ENCODE results near the gene KIF1A. TPM values are rescaled to one million over a fixed set of nuclear protein-coding genes. Genes with fewer than 3 reads are reported as not detected.

Gene KIF1A, protein sequence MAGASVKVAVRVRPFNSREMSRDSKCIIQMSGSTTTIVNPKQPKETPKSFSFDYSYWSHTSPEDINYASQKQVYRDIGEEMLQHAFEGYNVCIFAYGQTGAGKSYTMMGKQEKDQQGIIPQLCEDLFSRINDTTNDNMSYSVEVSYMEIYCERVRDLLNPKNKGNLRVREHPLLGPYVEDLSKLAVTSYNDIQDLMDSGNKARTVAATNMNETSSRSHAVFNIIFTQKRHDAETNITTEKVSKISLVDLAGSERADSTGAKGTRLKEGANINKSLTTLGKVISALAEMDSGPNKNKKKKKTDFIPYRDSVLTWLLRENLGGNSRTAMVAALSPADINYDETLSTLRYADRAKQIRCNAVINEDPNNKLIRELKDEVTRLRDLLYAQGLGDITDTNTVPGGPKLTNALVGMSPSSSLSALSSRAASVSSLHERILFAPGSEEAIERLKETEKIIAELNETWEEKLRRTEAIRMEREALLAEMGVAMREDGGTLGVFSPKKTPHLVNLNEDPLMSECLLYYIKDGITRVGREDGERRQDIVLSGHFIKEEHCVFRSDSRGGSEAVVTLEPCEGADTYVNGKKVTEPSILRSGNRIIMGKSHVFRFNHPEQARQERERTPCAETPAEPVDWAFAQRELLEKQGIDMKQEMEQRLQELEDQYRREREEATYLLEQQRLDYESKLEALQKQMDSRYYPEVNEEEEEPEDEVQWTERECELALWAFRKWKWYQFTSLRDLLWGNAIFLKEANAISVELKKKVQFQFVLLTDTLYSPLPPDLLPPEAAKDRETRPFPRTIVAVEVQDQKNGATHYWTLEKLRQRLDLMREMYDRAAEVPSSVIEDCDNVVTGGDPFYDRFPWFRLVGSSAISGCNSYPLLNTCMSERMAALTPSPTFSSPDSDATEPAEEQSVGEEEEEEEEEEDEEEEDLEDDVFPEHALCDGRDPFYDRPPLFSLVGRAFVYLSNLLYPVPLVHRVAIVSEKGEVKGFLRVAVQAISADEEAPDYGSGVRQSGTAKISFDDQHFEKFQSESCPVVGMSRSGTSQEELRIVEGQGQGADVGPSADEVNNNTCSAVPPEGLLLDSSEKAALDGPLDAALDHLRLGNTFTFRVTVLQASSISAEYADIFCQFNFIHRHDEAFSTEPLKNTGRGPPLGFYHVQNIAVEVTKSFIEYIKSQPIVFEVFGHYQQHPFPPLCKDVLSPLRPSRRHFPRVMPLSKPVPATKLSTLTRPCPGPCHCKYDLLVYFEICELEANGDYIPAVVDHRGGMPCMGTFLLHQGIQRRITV (N-terminal part only)
- 0.97 and 1.2 TPM in 2 replicates for total RNA-seq

DNA sequence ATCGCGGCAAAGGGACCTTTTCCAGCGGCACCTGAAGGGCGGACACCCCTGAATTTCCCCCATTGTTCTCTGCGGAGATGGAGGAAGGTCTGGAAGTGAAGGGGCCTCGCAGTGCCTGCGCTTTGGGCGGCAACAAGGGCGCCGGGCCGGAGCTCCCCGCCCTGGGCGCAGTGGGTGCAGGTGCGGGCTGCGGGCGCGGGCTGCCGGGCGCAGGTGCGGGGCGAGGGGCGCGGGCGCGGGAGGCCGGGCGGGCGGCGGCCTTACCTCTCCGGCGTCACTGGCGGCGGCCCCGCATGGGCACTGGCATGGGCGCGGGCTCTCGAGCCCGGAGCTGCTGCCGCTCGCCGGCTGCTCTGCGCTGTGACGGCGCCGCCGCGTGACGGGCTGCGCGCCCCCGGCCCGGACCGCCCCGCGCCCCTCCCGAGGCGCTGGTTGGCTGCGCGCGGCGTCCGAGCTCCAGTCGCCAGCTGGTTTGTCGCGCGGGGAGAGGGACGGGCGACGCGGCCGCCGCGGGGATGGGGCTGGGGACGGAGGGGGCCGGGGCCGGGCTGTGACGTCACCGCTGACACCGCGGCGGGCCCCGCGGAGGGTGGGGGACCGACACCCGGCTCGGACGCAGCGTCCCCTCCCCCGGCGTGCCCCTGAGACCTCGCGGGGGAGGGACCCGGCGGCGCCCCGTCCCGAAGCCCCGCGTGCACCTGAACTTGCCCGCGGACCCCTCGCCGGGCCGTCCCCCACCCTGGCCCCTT lies at the start of gene KIF1A:
TSS of gene KIF1A (minus strand) at position 362 of the 749 bp plus-strand sequence. CDS start 22,467 bp downstream, outside the sequence.
- no peak for DNase-seq (ENCODE audit: extremely low read depth, low read depth, low spot score)

DNA sequence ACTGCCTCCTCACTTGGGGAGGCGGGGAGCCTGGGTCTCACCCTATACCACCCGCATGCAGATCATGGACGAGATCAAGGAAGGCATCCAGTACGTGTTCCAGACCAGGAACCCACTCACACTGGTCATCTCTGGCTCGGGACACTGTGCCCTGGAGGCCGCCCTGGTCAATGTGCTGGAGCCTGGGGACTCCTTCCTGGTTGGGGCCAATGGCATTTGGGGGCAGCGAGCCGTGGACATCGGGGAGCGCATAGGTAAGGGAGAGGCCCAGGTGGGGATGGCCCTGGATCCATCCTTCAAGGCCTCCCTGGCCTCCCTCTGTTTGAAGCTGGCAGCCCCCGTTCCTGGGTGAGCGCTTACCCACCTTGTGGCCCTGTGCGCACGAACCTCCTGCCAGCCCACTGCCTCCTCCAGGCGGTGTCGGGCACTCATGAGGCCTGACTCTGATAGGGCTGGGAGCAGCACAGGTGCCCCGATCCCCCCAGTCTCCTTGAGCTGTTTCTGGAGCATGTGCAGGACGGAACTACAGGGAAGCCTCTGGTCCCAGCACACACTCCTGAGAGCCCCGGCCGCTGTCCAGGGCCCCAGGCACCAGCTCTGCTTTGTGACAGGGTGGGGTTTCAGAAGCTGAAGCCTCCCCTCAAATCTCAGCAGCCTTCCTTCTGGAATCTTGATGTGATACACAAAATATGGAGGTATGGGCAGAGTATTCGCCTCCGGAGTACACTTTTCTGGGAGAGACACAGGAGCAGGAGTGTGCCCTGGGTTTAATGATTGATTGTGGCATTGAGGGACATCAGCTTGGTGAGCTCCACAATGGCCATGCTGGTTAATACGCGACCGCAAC lies 49.3 kb upstream of the KIF1A start:
- DNase-seq (ENCODE audit: extremely low read depth, low read depth, low spot score), result no peak

DNA sequence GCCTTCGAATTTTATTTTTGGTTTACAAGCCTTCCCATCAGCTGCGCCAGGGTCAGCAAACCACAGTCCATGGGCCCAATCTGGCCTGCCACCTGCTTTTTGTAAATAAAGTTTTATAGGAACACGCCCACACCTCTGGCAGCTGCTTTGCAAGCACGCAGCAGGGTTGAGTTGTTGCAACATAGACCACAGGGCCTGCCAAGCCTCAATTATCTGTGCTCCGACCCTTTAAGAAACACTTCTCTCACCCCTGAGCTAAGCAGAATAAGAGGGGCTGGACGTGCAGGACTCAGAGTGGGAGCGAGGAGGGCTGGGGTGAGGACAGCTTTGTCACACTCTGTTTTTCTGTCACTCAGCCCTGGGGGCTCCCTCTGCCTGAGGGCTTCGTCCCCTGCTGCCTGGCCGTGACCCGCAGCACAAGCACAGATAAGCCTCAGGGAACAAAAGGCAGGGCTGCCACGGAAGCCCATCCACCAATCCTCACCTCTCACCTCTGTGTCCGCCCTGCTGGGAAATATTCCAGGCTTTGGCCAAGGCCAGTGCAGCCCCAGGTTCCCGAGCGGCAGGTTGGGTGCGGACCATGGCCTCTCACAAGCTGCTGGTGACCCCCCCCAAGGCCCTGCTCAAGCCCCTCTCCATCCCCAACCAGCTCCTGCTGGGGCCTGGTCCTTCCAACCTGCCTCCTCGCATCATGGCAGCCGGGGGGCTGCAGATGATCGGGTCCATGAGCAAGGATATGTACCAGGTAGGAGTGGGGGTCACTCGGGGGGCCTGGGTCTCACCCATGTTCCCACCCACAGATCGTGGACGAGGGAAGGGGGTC lies 48.5 kb upstream of the KIF1A start, which contains the start of gene AGXT:
TSS of gene AGXT (plus strand) at position 539 of the 823 bp plus-strand sequence. CDS start at position 581, 42 bp downstream.
- no peak for DNase-seq (ENCODE audit: extremely low read depth, low read depth, low spot score)

DNA sequence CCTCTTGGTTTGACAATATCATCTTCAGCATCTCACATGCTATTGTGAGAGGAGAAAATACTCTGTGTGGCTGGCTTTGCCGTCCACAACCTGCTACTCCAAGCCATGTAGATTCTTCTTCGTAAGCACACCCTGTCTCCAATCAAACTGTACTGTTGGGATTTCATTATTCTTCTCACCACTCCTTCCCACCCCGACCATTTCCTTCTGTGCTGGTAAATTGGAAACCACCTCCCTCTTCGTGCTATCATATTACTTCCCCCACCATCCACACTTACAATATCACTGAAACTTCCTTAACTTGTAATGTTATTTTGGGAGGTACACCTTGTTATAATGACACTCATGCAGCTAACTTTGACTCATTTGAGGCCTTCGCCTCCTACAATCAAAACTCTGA lies 45.4 kb upstream of the KIF1A start:
- no peak for DNase-seq (ENCODE audit: extremely low read depth, low read depth, low spot score)

DNA sequence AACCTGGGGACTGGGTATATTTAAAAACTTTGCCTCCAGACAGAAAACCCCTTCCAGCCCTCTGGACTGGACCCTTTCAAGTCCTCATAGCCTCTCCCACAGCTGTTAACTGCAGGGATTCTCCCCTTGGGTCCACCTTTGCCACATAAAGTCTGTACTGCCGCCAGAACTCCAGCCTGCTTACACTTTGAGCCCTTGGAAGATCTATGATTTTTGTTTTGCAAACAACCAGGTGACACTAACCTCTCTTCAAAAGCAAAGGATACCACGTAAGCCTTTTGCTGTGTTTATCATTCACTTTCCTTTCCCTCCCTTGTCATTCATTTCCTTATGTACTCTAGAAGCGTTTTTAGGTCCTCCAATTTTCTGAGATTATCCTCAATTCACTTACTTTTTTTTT lies 44.5 kb upstream of the KIF1A start:
- DNase-seq (ENCODE audit: extremely low read depth, low read depth, low spot score), result no peak

DNA sequence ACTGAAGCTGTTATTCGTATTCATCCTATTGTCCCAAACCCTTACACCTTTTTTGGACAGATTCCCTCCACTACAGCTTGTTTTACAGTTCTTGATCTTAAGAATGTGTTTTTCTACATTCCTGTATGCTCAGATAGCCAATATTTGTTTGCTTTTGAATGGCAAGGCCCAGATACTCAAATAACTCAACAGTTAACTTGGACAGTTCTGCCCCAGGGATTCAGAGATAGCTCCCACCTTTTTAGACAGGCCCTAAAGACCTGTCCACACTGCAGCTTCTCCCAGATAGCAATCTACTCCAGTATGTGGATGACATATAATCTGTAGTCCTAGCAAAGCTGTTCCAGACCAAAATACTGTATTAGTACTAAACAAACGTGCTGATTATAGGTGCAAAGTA lies 41.5 kb upstream of the KIF1A start:
- no peak for DNase-seq (ENCODE audit: extremely low read depth, low read depth, low spot score)

DNA sequence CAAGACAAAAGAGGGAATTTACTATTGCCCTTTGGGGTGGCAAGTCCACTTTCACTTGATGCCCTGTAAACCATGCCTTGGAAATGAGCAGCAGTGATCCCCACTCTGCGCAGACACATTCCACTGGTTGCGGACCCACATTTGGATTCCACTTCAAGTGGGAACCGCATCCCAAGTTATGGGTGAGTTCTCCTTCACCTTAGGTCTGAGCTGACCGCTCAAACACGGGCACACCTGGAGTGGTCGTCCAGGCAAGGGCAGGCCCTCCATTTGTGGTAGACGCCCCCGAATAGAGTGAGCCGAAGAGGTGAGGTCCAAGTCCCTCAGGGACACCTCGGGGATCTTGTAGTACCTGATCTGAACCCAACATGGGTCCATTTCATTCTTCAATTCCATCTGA lies 38.9 kb upstream of the KIF1A start:
- no peak for DNase-seq (ENCODE audit: extremely low read depth, low read depth, low spot score)

DNA sequence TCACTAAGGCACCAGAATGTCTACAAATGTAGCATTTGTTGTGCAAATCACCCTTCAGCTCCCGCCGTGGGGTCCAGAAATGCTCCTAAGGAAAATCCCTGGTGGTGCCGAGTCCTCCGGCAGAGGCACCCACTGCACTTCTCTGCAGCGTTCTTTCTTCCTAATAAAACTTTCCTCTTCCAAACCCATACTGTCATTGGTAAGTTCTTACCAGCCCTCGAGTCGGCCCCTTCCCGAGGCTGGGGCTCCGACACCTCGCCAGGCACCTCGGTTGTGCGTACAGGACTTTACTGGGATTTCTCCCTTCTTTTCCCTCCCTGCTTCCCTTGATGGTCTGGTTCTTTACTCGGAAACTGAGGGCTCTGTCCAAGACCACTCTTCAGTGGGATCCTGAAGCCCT lies 38.3 kb upstream of the KIF1A start:
- no peak for DNase-seq (ENCODE audit: extremely low read depth, low read depth, low spot score)

DNA sequence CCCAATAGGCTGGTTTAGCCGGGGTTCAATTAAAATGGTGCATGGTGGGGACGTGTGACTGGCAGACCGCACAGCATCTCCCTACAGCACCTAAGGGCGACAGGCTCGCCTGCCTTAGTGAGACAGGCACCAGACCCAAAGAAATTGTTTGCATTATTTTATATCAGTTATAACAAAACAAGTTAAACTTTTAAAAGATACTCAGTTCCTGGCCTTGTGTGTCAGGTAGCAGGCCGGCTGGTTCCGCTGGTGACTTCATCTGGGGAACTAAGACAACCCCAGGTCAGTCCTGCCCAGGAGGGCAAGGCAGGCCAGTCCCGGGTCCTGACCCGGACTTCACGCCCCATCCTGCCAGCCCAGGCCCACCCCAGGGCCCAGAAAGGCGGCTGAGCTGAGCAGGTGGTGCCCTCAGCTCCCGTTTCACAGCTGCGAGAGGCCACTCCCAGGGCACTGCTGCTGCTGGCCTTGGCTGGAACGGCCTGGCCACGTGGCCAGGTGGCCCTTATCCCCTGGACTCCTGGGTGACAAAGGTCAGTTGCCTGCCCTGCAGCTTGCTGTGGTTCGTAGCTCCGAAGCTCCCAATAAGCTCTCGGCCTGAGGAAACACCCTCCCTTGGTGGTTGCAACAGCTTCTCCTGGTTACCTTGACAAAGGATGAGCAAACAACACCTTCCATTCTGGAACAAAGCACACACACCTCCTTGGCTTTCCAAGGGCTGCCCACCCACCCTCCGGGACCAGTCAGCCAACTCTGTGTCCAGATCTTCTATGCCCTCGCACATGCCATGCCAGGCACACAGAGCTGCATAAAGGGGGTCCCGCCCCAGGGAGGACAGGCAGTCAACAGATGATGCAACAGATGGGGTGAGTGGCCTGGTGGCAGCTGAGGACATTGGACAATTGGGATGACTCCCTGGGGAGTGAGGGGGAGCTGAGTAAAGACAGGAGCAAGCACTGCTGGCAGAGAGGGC lies 37.3 kb upstream of the KIF1A start:
- no peak for DNase-seq (ENCODE audit: extremely low read depth, low read depth, low spot score)

DNA sequence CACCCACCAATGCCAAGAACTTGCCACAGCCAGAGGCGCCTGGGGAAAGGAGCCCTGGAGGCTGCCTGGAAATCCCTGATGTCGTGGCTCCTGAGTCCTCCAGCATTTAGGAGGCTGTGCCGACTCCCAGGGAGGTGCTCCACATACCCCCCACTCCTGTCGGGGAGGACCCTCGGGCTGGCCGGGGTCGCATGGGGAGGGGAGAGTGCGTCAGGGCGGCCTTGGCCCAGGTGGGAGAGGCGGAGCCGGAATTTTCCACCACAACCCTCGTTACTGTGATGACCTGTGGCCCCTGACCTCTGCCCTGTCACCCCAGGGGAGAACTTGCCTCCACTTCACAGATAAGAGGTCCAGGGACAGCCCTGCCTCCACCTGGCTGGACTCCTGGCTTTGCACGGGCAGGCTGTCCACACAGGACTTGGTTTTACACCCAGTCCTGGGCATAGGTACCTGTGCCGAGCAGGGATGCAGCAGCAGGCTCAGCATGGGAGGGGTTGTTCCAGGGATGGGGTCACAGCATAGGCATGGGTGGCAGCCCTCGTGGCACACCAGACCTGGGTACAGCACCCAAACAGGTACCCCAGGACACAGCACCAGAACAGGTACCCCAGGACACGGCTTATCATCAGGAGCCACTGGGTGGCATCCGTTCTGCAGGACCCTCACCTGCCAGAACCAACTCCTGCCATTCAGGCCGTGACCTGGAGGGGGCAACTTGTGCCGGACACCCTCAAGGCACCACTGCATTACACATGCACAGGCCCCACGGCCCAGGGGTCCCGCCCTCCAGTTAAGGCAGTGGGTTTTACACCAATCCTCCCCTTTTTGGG lies 36.3 kb upstream of the KIF1A start:
- no peak for DNase-seq (ENCODE audit: extremely low read depth, low read depth, low spot score)

DNA sequence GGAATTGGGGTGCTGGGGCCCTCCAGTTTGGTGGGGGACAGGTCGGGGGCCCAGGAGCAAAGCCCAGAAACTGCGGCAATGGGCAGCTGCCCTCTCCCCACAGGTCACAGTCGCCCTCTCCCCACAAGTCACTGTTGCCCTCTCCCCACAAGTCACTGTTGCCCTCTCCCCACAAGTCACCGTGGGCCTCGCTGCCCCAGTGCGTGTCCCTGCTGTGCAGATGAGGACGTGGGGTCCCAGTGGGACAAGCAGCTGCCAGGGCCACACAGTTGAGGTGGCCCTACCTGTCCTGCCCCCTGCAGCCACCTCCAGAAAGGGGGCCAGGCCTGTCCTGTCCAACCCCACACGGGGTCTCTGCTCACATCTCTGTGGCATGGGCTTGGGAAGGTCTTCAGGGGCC lies 35.7 kb upstream of the KIF1A start:
- DNase-seq (ENCODE audit: extremely low read depth, low read depth, low spot score), result no peak

DNA sequence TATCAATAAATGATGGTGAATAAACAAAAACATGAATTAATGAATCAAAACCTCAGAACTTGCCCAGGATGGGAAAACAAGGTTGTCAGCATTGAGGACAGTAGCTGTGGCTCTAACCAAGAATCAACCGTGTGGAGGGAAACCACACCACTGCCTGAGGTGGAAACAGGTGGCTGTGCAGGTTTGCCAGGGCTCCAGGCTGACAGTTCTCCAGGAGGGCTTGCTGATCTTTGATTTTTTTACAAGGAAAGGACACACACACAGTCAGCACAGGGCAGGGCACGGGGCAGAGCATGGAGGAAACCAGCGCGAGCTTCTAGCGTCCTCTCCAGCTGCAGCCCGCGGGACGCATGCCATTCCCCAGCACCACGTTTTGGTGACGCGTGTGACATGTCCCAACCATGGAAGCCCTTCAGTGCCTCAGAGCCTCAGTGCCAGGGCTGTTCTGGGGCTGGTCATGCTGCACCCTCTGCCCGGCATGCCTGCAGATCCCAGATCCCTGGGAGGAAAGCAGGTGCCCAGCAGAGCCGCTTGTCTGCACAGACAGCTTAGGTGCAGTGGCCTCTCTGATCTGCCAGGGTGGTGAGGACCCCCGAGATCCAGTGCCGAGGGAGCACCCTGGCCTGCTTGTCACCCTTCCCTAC lies 32.8 kb upstream of the KIF1A start:
- DNase-seq (ENCODE audit: extremely low read depth, low read depth, low spot score), result no peak

DNA sequence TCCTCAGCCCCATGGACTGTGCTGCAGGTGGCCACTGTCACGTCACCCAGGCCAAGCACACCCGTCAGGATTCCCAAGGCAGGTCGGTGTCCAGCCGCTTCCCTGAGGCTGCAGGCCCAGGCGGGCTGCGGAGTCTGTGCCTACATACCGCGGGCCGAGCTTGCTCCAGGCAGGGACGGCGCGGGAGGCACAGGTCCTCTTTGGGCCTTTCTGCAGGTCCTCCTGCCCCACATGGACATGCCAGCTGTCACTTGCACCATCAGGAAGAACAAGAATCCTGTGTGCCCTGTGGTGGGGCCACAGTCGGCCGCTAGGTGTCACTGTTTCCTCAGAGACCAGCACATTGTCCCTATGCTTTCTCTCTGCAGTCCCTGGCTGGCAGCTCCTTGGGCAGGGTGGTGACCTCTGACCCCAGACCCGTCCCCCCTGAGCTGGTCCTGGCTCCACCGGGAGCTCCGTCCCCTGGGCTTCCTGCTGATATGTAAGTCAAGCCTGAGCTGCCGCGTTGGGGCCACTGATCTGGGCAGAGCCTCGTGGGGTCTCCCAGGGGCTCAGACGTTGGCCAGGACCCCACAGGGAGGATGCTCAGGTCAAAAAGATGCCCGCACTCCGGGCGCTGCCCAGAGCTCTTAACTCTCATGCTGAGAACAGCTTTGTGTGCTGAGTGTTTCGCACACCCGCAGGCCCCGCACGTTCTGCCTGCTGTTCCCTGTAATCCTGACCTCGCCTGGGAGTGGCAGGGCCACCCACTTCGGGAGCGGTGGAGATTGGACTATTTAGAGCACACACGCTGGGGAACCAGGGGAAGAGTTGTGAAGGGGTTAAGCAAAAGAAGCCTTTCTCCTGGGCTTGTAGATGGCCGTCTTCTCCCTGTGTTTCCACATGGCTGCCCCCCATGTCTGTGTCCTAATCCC lies 31.3 kb upstream of the KIF1A start:
- peak; percentile 41 for DNase-seq (ENCODE audit: extremely low read depth, low read depth, low spot score)

DNA sequence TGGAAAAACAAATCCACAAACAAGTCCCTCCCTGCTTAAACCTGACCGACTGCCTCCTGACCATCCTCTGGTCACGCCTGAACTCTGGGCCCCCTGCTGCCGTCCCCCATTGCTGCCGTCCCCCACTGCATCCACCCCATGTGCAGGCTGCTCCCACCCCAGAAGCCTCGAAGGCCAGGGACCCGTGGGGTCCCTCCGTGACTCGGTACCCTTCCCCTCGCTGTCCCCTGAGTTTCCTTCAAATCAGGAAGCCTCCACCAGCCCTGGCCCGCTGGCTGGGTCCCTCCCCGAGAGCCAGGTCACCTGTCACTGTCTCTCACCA lies 30.7 kb upstream of the KIF1A start:
- no peak for DNase-seq (ENCODE audit: extremely low read depth, low read depth, low spot score)

DNA sequence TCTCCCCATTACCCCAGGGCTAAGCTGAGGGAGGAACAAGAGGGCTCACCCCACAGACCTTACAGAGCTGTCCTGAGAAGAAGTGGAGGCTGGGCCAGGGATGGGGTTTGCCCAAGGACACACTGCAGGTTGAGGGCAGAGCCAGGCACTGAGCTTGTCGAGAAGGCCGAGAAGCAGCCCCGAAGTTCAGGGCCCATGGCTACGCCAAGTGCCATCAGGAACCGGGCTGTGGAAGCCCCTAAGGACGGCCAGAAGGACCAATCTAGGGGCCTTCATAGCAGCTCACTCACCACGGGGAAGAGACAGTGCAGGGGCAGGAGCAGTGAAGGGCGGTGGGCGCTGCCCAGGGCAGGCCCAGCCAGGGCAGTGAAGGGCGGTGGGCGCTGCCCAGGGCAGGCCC lies 30.0 kb upstream of the KIF1A start:
- no peak for DNase-seq (ENCODE audit: extremely low read depth, low read depth, low spot score)

Measured in glomerular endothelial cell (primary cell).